HG02759 (cell line): ENCODE measurements around the gene YLPM1.
"Not testable (repeated sequence)": the region's sequence is repeated elsewhere in the genome, so short reads cannot be mapped to it uniquely, and the experiment has no call there.

ENCODE experiments used
- ATAC-seq: cut with Tn5 transposase; IDR thresholded peaks from one replicate; pipeline ENCODE4 v1.9.1; 2021; ENCODE audit warnings: mild to moderate bottlenecking, moderate library complexity; ENCODE audit not compliant: unreplicated experiment

YLPM1 gene

DNA sequence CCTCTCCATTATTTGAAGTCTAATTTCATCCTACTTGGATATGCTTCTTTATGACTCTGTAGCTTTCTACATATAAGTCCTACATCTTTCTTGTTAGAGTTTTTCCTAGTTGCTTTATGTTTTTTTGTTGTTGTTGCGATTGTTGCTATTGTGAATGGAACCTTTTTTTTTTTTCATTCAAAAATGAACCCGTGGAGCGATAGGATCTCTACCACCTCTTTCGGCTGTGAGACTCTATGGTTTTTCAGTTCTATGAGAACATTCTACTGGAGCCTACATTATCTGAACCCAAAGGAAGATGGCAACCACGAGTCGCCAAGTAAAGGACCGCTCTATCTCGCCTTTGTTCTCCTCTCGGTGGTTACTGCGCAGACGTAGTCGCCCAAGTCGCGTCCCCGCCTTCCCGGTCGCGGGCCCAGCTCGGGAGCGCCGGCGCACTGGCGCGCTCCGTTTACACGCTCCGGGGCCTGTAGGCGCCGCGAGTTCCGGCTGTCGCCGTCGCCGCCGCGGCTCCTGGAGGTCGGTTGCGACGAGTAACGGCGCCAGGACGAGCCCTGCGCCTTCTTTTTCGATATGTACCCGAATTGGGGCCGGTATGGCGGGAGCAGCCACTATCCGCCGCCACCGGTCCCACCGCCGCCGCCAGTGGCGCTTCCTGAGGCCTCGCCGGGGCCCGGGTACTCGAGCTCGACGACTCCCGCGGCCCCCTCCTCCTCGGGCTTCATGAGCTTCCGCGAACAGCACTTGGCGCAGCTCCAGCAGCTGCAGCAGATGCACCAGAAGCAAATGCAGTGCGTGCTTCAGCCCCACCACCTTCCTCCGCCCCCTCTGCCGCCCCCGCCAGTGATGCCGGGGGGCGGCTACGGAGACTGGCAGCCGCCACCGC, at the start of gene YLPM1:
TSS of gene YLPM1 (plus strand) at position 400 of the 886 bp plus-strand sequence. CDS start at position 574, 174 bp downstream.
- ATAC-seq: peak; percentile 96

- ATAC-seq: no peak
Measured at GRCh38 chr14:74713395-74713735, 49.8 kb upstream of the YLPM1 start.

DNA sequence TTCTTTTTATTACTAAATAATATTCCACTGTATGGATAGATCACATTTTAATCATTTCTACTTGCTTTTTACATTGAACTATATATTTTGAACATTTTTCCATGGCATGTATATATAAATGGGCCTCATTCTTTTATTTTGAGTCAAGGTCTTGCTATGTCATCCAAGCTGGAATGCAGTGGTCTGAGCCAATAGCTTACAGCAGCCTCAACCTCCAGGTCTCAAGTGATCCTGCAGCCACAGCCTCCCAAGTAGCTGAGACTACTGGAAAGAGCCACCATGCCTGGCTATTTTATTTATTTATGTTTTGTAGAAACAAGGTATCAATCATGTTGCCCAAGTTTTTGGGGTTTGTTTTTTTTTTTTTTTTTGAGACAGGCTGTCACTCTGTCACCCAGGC, 42.6 kb upstream of the YLPM1 start:
- ATAC-seq: no peak

GRCh38 chr14:74723134-74723533, 40.0 kb upstream of the YLPM1 start:
- ATAC-seq: no peak

DNA sequence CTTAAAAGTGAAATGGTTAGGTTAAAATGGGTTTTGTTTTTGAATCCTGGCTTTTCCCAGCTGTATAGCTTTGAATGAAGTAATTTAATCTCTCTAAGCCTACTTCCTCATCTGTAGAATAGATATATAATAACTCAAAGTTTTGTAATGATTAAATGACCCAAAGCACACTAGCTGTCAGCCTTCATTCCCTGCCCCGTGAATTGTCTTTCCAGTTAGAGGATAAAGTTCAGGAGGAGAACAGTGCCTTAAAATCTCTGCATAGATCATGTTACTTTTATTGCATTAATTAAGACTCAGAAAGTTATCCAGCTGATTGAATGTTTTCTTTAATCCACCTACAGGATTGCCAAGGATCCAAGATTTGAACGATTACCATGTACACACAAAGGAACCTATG, 30.7 kb upstream of the YLPM1 start:
- ATAC-seq: no peak

GRCh38 chr14:74733221-74733620, 29.9 kb upstream of the YLPM1 start:
- no peak for ATAC-seq

- ATAC-seq: no peak
Measured at GRCh38 chr14:74735125-74735524, 28.0 kb upstream of the YLPM1 start.

GRCh38 chr14:74737753-74738325, 25.3 kb upstream of the YLPM1 start:
- ATAC-seq: no peak

DNA sequence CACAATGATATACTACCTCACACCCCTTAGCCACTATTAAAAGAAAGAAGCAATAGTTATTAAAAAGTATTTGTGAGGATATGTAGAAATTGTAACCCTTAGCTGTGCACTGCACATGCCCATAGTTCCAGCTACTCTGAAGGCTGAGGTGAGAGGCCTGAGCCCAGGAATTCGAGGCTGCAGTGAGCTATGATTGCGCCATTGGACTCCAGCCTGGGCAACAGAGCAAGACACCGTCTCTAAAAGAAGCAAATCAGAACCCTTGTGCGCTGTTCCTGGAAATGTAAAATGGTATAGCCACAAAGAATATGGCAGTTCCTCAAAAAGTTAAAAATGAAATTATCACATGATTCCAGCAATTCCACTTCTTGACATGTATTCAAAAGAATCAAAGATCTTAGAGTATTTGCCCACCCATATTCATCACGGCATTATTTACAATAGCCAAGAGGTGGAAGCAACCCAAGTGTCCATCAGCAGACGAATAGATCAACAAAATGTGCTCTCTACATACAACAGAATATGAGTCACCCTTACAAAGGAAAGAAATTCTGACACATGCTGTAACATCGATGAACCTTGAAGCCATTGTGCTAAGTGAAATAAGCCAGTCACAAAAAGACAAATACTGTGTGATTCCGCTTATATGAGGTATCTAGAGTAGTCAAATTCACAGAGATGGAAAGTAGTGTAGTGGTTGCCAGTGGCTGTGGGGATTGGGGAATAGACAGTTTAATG, 23.7 kb upstream of the YLPM1 start:
- ATAC-seq: no peak

GRCh38 chr14:74747237-74747636, 15.9 kb upstream of the YLPM1 start:
- ATAC-seq: no peak

- no peak for ATAC-seq
Measured at GRCh38 chr14:74754157-74754556, 9.0 kb upstream of the YLPM1 start.

DNA sequence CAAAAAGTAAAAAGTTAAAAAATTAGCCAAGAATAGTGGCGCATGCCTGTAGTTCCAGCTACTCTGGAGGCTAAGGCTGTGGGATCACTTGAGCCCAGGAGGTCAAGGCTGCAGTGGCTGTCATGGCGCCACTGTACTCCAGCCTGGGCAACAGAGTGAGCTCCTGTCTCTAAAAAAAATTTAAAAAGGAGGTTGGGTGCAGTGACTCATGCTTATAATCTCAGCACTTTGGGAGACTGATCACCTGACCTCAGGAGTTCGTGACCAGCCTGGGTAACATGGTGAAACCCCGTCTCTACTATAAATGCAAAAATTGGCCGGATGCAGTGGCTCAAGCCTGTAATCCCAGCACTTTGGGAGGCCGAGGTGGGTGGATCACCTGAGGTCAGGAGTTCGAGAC, 8.2 kb upstream of the YLPM1 start:
- ATAC-seq: no peak

GRCh38 chr14:74756326-74756725, 6.8 kb upstream of the YLPM1 start:
- ATAC-seq: no peak

- ATAC-seq: not testable (repeated sequence)
Measured at GRCh38 chr14:74758505-74758904, 4.6 kb upstream of the YLPM1 start.

DNA sequence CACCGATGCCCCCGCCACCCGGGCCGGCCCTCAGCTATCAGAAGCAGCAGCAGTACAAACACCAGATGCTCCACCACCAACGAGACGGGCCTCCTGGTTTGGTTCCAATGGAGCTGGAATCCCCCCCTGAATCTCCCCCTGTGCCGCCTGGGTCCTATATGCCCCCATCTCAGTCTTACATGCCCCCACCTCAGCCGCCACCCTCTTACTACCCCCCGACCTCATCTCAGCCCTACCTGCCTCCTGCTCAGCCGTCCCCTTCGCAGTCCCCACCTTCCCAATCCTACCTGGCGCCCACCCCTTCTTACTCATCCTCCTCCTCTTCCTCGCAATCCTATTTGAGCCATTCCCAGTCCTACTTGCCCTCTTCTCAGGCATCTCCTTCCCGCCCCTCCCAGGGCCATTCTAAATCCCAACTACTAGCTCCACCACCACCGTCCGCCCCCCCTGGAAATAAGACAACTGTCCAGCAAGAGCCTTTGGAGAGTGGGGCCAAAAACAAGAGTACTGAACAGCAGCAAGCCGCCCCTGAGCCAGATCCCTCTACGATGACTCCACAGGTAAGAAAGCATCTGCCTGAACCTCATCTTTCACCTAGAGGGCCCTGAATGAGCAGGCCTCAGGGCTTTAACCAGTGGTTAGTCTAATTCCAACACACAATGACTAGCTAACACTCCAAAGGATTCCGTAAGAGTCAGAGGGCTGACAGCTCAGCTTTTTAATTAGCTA, 851 bp downstream of the YLPM1 start:
- no peak for ATAC-seq

GRCh38 chr14:74765721-74766120, 2.6 kb downstream of the YLPM1 start:
- ATAC-seq: no peak

GRCh38 chr14:74771399-74771798, 8.3 kb downstream of the YLPM1 start:
- ATAC-seq: no peak

DNA sequence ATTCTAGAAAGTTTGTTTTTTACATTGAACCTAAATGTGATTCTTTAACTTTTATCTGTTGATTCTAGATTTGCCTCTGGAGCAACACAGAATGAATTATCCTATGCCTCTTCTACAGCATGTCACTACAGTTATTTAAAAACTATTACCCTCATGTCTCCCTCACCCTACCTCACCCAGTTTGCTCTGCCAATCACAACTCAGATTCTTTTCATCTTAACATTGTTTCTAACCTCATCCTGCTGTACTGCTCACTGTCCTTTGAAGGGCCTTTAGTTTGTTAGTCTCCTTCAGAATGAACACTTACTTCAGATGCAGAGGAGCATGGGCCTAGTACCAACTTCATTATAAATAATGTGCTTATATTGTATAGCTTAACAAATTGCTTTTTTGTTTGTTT, 21.5 kb downstream of the YLPM1 start:
- ATAC-seq: no peak

DNA sequence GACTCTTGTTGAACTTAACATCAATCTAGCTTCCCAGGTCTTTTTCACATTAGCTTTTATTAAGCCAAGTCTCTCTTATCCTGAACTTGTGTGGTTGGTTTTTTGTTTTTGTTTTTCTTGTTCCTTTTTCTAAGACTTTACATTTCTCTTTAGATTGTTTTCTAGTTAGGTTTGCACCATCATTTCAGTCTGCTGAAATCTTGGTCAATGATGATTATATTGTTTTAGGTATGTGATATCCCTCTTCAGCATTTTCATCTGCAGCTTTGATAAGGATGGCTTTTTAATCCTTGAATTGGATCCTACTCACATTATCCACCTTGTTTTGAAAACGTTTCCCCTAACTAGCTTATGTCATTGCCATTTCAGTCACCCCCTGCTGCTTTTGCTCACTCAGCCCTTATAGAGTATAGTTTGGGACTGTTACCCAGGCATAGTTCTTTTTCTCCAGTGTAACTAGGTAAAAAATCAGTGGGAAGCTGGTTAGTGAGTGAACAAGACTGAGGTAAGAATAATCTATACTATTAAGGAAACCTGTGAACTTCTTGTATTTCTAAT, 22.0 kb downstream of the YLPM1 start:
- ATAC-seq: no peak

DNA sequence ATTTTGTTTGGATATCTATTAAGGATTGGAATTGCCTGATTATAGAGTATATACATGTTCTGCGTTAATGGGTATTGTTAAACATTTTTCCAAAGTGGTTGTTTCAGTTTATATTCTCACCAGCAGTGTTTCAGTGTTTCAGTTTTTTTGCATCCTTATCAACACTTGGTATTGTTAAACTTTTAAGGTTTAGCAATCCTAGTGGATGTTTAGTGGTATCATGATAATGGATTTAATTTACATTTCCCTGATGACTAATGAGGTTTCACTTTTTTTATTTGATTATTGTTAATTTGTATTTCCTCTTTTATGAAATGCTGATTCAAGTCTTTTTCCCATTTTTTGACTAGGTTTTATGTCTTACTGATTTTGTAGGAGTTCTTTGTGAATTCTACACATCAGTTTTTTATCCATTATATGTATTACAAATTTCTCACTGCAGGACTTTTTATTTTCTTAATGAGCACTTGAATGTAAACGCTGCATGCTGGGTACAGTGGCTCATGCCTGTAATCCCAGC, 23.7 kb downstream of the YLPM1 start:
- ATAC-seq: no peak
